HG02610 (cell line): Measurements from ENCODE around the gene LILRB2.
"Not testable (repeated sequence)": the region's sequence is repeated elsewhere in the genome, so short reads cannot be mapped to it uniquely, and the experiment has no call there.

Experiments
- ATAC-seq: cut with Tn5 transposase; IDR thresholded peaks from one replicate; pipeline ENCODE4 v1.9.1; 2021; ENCODE audit warnings: mild to moderate bottlenecking, moderate library complexity; ENCODE audit not compliant: unreplicated experiment

Gene LILRB2

GRCh38 chr19:54275951-54276350, 5.0 kb downstream of the LILRB2 start:
- no peak for ATAC-seq

DNA sequence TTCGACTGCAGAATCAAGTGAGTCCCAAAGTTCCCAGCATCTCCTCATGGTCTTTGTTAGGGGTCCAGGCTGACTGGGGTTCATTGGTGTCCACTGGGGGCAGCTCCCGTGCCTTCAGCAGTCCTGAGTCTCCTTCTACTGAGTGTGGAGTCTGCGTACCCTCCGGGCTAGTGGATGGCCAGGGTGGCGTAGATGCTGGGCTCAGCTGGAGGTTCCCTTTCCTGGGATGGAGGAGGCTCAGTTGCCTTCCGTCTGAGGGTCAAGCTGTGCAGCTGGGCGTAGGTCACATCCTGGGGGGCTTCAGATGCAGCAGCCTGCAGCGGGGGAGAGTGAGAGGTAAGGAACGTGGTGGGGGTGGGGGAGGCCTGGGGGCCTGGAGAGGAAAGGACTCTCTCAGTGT, 6.4 kb downstream of the LILRB2 start:
- not testable (repeated sequence) for ATAC-seq

- no peak for ATAC-seq
Measured at GRCh38 chr19:54273821-54274220, 7.1 kb downstream of the LILRB2 start.

DNA sequence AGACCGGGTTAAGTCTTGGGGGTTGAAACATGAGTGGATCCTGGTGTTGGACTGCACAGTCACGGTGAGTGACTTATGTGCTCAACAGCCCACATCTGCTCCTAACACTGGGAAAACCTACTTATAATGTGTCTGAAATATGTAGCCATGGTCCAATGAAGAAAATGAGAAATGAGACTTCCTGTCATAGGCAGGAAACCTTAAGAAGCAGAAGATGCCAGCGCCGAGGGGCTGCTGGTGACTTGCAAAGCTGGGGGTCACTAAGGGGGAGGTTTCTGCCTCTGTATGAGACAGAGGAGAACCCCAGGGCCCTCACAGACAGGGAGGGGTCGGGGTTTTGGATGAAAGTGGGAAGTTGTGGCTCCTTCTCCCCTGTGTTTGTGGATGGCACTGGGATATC, 8.7 kb downstream of the LILRB2 start:
- not testable (repeated sequence) for ATAC-seq

- ATAC-seq, result not testable (repeated sequence)
Measured at GRCh38 chr19:54271587-54271986, 9.3 kb downstream of the LILRB2 start.

GRCh38 chr19:54271106-54271505, 9.8 kb downstream of the LILRB2 start:
- ATAC-seq, result no peak

- no peak for ATAC-seq
Measured at GRCh38 chr19:54268936-54269335, 12.0 kb downstream of the LILRB2 start.

GRCh38 chr19:54266133-54266532, 14.8 kb downstream of the LILRB2 start:
- ATAC-seq, result no peak

DNA sequence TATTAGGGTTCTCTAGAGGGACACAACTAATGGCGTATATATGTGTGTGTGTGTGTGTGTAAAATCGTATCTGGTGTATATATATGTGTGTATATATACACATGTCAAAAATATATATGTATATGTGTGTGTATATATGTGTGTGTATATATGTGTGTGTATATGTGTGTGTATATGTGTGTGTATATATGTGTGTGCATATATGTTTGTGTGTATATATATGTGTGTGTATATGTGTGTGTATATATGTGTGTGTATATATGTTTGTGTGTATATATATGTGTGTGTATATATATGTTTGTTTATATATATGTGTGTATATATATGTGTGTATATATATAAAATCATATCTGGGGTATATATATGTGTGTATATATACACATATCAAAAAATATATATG, 18.4 kb downstream of the LILRB2 start:
- no peak for ATAC-seq

DNA sequence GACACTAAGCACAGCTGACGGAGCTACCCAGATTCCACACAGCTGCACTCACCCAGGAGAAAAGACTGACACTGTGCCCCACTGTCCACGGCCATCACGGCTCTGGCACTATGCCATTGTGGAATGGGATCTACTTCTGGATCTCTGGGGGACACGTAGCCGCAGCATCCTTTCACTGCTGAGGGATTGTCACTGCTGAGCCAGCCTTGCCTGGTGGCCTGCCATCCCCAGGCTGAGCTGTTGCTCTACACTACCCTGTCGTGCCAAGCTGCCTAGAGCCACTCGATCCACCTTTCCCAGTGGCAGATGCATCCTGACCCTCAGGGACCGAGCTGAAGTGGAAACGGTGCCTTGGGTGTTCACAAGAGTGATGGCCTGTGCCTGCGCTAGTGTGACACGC, 18.8 kb downstream of the LILRB2 start:
- no peak for ATAC-seq

DNA sequence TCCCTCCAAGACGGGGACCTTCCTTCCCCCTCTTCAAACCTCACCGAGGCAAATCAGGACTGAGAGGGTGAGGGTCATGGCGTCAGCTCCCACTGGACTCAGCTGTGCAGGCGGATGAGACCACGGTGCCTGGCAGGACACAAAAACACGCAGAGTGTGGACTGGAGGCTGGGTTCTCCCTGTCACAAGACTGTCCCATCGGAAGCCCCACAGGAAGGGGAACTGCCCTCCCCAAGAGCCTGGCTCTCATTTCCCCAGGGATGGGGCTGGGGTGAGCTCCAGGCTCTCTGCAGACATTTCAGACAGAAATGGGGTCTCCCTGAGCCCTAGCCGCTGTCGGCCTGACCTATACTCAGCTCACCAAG, 23.8 kb downstream of the LILRB2 start, which contains the start of gene LILRB5:
Gene LILRB5 (minus strand): TSS at position 158 of the 365 bp plus-strand sequence. CDS start 80 bp downstream, at position 78.
- ATAC-seq, result no peak

GRCh38 chr19:54256250-54257115, 24.4 kb downstream of the LILRB2 start:
- ATAC-seq, result no peak

GRCh38 chr19:54255105-54255775, 25.7 kb downstream of the LILRB2 start:
- ATAC-seq, result no peak

DNA sequence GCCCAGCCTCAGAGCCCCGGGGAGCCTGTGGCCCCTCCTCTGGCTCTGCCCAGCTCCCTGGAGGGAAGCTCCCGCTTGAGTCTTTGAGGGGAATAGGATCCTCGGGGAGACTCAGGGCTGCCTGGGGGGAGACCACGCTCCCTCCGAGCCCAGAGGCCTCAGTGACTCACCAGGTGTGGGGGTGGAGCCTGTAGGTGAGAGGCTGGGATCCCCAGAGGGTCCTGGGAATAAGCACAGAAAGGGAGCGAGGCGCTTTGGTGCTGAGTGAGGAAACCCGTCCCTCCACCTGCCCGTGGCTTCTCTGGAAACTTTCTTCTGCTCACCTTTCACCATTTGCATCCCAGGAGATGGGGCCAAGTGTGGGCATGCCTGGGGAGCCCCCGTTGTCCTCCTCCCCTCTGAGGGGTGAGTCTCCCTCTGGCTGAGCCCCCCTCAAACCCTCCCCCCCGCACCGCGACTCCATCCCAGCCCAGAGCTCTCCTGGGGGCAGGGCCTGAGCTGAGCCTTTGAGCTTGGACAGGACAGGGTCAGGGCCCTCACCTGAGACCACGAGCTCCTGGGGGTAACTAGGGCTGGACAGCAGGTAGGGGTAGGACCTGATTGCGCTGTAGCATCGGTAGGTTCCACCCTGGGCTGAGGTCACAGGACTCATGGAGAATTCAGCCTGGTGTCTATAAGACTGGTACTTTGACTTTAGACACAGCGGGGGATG, 26.6 kb downstream of the LILRB2 start:
- ATAC-seq, result no peak

DNA sequence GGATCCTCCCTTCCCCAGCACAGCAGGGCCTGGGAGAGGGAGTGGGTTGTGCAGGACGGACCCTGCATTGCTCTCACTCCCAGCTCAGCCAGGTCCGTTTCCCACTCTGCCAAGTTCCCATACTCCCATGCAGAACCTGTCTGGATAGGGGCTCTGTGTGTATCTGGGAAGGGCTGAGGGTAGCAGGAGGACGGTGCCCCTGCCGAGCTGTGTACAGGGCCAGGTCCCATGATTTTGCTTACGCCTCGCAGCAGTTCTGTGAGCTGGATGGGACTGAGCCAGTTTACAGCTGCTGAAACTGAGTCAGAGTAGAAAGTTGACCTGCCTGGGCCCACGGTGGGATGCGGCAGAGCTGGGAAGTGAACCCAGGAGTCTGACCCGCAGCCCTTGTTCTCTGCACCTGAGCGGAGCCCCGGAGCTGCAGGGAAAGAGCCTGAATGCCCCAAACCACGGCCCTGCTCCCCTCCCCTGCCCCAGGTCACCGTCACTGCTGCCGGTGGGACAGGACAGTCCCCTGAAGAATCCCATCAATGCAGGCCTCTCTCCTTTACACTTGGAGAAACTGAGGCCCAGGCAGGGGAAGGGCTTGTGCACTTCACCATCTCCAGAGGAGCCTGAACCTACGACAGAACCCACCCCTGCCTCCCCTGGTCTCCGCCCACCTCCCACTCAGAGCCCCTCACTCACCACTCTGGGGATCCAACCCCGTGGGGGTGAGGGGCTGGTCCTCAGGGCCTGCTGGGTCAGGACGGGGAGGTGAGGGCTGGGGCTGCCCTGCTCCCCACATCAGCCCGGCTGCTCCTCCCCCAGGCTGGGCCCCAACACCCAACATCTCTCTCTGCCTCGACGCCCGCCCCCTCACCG, 27.3 kb downstream of the LILRB2 start:
- ATAC-seq, result no peak

- no peak for ATAC-seq
Measured at GRCh38 chr19:54252845-54253244, 28.1 kb downstream of the LILRB2 start.

DNA sequence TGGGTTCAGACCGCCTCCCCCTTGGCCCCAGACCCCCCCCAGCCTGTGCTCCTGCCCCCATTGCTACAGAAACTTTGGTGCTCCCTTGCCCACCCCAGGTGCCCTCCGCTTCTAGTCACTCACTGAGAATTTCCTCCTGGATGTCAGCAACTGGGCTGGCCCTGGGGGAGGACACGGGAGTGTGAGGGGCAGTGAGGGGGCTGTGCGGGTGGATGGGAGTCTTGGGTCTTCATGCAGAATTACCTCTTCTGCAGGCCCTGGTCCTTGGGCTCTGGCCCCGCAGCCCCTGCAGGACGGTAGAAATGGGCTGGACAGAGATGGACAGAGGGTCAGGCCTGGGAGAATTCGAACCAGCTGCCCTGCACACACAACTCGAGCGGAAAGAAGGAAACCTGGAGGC, 28.7 kb downstream of the LILRB2 start:
- no peak for ATAC-seq

DNA sequence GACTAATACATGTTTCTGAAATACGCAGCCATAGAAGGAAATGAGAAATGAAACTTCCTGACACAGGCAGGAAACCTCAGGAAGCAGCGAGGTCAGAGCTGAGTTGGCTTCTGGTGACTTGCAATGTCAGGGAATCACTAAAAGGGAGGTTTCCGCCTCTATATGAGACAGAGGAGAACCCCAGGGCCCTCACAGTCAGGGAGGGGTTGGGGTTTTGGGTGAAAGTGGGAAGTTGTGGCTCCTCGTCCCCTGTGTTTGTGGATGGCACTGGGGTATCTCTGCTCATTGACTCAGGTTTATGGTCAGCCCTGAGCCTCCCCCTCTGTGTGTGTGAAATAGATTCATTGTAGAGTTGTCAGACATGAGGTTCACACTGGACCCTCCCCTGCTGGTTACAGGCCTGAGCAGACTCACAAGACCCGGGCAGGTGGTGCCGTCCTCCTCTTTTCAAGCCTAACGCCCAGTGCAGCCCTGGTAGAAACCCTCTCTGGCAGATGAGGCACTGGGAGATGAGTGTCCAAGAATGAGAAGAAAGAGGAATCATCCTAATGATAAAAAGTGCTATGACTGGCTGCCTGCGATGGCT, 32.8 kb downstream of the LILRB2 start:
- ATAC-seq, result no peak

GRCh38 chr19:54247106-54247930, 33.6 kb downstream of the LILRB2 start:
- no peak for ATAC-seq
